ENCODE measurements around the gene KHDC4.
"Not testable (repeated sequence)": the region's sequence is repeated elsewhere in the genome, so short reads cannot be mapped to it uniquely, and the experiment has no call there.

Gene KHDC4

DNA sequence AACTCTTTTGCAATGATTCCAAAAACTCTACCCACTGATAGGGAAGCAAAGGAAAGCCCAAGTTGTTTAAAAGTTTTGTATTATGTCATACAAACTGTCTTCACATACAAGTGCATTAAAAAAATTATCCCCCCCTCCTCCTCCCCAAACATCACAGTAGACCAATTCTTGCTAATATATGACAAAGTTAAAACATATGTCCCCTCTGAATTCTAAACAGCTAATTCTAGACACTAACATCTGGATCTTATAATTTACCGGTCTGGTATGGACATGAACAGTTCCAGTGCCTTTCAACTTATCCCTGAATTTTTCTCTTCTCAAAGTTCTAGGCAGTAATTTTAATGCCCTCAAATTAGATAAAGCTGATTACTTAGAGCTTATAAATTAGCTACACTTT, 36.5 kb downstream of the KHDC4 start:
- DNase-seq, result no peak

DNA sequence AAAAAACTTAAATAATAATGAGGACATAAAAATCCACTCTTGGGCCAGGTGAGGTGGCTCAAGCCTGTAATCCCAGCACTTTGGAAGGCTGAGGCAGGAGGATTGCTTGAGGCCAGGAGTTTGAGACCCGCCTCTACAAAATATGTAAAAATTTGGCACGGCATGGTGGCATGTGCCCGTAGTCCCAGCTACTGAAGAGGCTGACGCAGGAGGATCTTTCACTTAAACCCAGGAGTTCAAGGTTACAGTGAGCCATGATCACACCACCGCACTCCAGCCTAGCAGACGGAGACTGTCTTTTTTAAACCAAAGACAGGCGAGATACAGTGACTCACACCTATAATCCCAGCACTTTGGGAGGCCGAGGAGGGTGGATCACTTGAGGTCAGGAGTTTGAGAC, 37.7 kb downstream of the KHDC4 start:
- DNase-seq, result not testable (repeated sequence)

DNA sequence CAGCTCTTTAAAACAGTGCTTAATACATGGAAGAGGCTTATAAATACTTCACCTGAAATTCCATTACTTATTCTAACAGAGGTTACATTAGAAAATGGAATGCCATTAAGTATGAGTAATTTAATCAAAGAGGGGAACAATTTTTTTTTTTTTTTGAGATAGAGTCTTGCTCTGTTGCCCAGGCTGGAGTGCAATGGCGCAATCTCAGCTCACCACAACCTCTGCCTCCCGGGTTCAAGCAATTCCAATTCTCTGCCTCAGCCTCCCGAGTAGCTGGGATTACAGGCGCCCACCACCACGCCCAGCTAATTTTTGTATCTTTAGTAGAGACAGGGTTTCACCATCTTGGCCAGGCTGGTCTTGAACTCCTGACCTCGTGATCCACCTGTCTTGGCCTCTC, 38.6 kb downstream of the KHDC4 start:
- DNase-seq, result not testable (repeated sequence)

DNA sequence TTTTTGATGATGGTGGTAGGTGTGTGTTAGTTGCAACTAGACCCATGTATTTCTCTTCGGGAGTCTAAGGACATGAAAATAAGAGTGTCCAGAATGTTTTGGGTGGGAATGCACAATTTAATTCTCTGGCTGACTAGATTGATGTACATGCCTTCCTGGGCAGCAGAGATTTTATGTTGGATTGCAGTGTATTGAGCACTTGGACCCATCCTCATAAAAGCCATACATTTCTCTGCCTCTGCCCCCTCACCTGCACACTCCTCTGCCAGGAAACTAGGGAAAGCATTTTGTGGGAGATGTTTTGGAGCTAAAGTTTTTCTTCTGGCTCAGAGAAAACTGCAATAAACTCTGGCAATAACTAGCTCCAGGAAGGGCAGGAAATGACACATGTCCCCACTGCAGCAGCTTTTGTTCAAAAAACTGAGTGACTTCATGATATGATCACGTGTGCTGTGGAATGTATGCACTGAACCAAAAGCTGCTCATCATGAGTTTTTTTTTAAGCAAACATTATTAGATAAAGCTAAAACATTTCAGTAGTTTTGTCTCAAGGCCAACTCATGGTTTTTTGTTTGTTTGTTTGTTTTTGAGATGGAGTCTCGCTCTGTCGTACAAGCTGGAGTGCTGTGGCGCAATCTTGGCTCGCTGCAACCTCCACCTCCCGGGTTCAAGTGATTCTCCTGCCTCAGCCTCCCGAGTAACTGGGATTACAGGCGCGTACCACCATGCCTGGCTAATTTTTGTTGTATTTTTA, 40.6 kb downstream of the KHDC4 start:
- DNase-seq, result no peak

DNA sequence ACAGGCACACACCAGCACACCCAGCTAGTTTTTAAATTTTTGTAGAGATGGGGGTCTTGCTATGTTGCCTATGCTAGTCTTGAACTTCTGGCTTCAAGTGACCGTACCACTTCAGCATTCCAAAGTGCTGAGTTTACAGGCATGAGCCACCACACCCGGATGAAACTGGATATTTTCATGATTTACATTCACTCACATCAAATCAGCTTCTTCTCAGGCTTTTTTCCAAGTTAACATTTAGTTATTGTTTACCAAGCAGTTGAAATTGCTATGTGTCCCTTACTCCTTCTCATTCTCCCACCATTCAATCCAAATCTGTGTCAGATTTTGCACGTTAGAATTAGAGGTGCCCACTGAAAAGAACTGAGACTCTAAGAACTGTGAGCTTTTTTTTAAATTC, 41.4 kb downstream of the KHDC4 start:
- DNase-seq, result no peak

GRCh38 chr1:155890251-155890650, 44.0 kb downstream of the KHDC4 start:
- no peak for DNase-seq

DNA sequence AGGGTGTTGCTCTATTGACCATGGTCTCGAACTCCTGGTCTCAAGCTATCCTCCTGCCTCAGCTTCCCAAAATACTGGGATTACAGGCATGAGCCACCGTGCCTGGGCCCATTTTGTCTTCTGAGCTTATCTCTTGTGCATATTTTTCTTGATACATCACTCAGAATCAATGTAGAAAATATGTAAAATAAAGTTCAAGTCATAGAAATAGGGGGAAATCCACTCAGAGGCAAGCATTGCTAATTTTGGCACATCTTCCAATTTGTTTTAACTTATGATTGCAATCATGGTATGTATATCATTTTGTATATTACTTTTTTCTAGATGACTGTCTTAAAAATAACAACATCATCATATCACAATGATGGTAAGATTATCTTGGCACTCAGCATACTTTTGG, 44.6 kb downstream of the KHDC4 start:
- DNase-seq, result no peak

GRCh38 chr1:155888481-155888880, 45.7 kb downstream of the KHDC4 start:
- no peak for DNase-seq

DNA sequence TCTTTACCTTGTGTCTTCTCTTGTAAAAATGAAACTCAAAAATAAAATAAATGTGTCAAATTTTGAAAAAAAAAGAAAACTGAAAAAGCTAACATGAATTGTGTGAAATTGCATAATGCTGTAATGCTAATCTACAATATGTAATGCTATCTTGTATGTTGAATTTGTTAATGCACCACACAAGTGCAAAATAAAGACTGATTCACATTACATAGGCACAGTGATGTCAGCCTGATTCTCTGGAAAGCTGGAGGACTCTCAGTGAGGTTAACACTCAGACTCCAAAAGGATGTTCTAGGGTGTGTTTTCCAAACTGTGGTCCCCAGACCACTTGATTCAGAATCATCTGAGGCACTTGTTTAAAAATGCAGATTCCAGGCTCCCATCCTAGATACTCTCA, 49.2 kb downstream of the KHDC4 start:
- DNase-seq, result no peak

GRCh38 chr1:155884031-155884960, 49.9 kb downstream of the KHDC4 start:
- no peak for DNase-seq

- no peak for DNase-seq
Observed at GRCh38 chr1:155882766-155883165, 51.4 kb downstream of the KHDC4 start.

- DNase-seq, result no peak
Observed at GRCh38 chr1:155882235-155882634, 52.0 kb downstream of the KHDC4 start.

DNA sequence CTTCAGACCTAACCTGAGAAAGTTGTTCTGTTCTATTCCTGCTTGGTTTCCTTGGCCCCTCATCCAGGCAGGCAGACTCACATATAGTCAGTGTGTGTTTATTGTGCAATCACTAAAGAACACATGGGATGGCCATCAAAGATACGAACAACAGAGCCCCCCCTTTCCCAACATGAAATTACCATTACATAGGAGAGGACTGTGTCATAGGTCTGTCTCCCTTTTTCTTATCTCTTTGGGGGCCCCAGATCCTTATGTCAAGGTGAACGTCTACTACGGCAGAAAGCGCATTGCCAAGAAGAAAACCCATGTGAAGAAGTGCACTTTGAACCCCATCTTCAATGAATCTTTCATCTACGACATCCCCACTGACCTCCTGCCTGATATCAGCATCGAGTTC, 53.3 kb downstream of the KHDC4 start:
- DNase-seq, result no peak

- DNase-seq, result no peak
Observed at GRCh38 chr1:155880251-155880650, 54.0 kb downstream of the KHDC4 start.

DNA sequence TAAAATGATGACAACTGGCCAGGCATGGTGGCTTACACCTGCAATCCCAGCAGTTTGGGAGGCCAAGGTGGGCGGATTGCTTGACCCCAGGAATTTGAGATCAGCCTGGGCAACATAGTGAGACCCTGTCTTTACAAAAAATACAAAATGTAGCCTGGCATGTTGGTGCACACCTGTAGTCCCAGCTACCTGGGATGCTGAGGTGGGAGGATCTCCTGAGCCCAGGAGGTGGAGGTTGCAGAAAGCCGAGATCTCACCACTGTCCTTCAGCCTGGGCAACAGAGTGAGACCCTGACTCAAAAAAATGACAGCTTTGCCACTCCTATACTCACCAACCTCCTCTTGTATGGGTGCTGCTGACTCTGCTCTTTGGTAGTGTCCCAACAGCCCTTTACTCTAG, 56.3 kb downstream of the KHDC4 start:
- DNase-seq, result no peak

- peak; percentile 69 for DNase-seq
Observed at GRCh38 chr1:155873860-155874259, 60.4 kb downstream of the KHDC4 start.

DNA sequence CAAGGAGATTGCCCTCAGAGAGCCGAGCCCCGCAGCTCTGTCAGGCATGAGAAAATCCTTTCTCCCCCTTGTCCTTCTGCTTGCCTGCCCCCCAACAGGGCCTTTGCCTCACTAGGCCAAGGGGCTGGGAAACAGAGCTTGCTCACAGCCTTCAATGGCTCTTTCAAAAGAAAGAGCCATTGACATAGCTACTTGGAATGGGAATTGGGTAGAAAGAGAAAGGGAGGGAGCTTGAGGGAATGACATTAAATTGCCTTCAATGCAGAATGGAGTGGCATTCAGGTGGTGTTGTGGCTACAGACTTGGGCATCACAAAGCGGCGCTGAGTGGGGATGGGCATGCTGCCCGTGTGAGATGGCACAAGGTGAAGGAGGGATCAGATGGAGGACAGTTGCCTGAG, 61.7 kb downstream of the KHDC4 start:
- no peak for DNase-seq

- DNase-seq, result peak; percentile 57
Observed at GRCh38 chr1:155871390-155871789, 62.8 kb downstream of the KHDC4 start.

DNA sequence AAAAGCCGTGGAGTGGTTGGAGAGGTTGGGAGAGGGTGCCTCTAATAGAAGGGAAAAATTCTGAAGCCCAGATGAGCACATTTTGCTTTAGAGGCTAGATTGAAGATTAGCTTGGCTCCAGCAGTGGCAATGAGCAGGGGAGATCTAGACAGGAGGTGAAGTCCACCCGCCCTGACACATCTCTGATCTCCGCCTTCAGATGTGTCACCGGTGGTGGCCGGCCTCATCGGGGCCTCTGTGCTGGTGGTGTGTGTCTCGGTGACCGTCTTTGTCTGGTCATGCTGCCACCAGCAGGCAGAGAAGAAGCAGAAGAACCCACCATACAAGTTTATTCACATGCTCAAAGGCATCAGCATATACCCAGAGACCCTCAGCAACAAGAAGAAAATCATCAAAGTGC, 66.4 kb downstream of the KHDC4 start:
- no peak for DNase-seq

DNA sequence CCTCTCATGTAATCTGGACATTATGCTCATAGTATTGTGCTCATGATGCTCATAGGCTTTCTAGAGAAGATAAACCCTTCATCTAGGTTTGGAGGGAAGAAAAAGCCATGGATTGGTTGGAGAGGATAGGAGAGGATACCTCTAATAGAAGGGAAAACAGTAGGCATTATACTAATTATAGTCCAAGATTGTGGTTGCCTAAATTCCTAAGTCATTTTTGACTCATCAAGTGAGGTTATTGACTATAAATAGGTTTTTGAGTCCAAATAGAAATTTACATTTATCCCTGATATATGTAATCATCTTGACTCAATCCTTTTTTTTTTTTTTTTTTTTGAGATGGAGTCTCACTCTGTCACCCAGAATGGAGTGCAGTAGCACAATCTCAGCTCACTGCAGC, 69.8 kb downstream of the KHDC4 start:
- DNase-seq, result no peak
